K562 (cell line): ENCODE results near the gene LPGAT1. TPM values are rescaled to one million over a fixed set of nuclear protein-coding genes. Genes with fewer than 3 reads are reported as not detected.
A peak's percentile ranks its signal among the peaks of the same experiment; 100 is the strongest.

Experiments
- BRD4 ChIP-seq: fragments of 200-600 bp; sonication (generic); IDR thresholded peaks from 2 replicates; pipeline ENCODE4 v1.6.1; 2017; ENCODE audit warnings: inconsistent platforms
- CAMTA2 ChIP-seq: fragments of 250-450 bp; sonication (Bioruptor Pico); conservative IDR thresholded peaks from 2 replicates; pipeline ENCODE4 v1.5.1; 2022
- CHD2 ChIP-seq: IDR thresholded peaks from 2 replicates; pipeline ENCODE4 v1.6.1; 2011; ENCODE audit warnings: low read depth, low read length
- ELF4 ChIP-seq: fragments of 450-650 bp; formaldehyde crosslinking; IDR thresholded peaks from 2 replicates; pipeline ENCODE4 v1.4.0; 2022; ENCODE audit warnings: missing genetic modification characterization
- HMGXB4 ChIP-seq: sonication (generic); formaldehyde crosslinking; IDR thresholded peaks from 2 replicates; pipeline ENCODE4 v1.8.1; 2023; ENCODE audit warnings: mild to moderate bottlenecking, missing genetic modification reagents
- LARP7 ChIP-seq: fragments of 450-650 bp; IDR thresholded peaks from 2 replicates; pipeline ENCODE4 v1.6.1; 2016
- MAFG ChIP-seq: fragments of 450-650 bp; conservative IDR thresholded peaks from 2 replicates; pipeline ENCODE4 v1.6.1; 2016; ENCODE audit warnings: missing genetic modification characterization, missing compliant biosample characterization
- NCOA4 ChIP-seq: fragments of 450-650 bp; IDR thresholded peaks from 2 replicates; pipeline ENCODE4 v1.6.1; 2018; ENCODE audit warnings: mild to moderate bottlenecking; ENCODE audit not compliant: partially characterized antibody
- SMC3 ChIP-seq: conservative IDR thresholded peaks from 2 replicates; pipeline ENCODE4 v1.6.1; 2011; ENCODE audit warnings: low read depth, low read length, improper control_type of control experiment; ENCODE audit not compliant: insufficient read depth
- SREBF2 ChIP-seq: sonication (generic); formaldehyde crosslinking; IDR thresholded peaks from 2 replicates; pipeline ENCODE4 v1.4.0; 2020; ENCODE audit warnings: mild to moderate bottlenecking, missing genetic modification reagents
- ZNF347 ChIP-seq: fragments of 450-650 bp; formaldehyde crosslinking; IDR thresholded peaks from 2 replicates; pipeline ENCODE4 v1.4.0; 2020; ENCODE audit warnings: low read depth, mild to moderate bottlenecking, moderate library complexity
- ZNF444 ChIP-seq: fragments of 250-450 bp; sonication (Bioruptor Pico); IDR thresholded peaks from 2 replicates; pipeline ENCODE4 v1.4.0; 2020; ENCODE audit warnings: mild to moderate bottlenecking, moderate library complexity
- ZNF518B ChIP-seq: fragments of 250-450 bp; sonication (Bioruptor Pico); IDR thresholded peaks from 2 replicates; pipeline ENCODE4 v1.5.0; 2021; ENCODE audit warnings: mild to moderate bottlenecking, moderate library complexity
- polyA plus RNA-seq, 8 experiments: library from polyadenylated mRNA; depleted of rRNA in 4 of 8; stranded (reverse) in 5 of 8; unstranded in 3 of 8; fragments of >200 nt; fragmentation: Nextera tagmentation in 2 of 8; fragmentation: Illumina TruSeq in 1 of 8; extraction: Ambion mirVana in 2 of 8; extraction: Trizol in 1 of 8; gene quantifications; 2 replicates each; pipeline versions ENCODE4 v1.2.1 to v1.2.3, GENCODE V29; 2011 to 2014; ENCODE audit warnings: inconsistent platforms in 1 of 8, missing spikeins in 1 of 8
- total RNA-seq, 7 experiments: library from RNA; depleted of rRNA in 6 of 7; stranded (reverse); fragments of >200 nt in 6 of 7; fragmentation: Illumina TruSeq in 2 of 7; extraction: Trizol in 2 of 7; gene quantifications; 2 replicates each; pipeline versions ENCODE4 v1.2.1 to v1.2.3, GENCODE V29; 2011 to 2021; ENCODE audit warnings: low replicate concordance in 1 of 7
- TF ChIP-seq, protein P1 (sequence below): fragments of 250-450 bp; sonication (Bioruptor Pico); IDR thresholded peaks from 2 replicates; pipeline ENCODE4 v1.8.0; 2021; ENCODE audit warnings: borderline replicate concordance, mild to moderate bottlenecking, moderate library complexity; ENCODE audit not compliant: poor library complexity, severe bottlenecking
- TF ChIP-seq, protein P2 (sequence below): fragments of 250-450 bp; sonication (Bioruptor Pico); IDR thresholded peaks from 2 replicates; pipeline ENCODE4 v1.5.0; 2022; ENCODE audit warnings: mild to moderate bottlenecking
- TF ChIP-seq, protein P3 (sequence below), 3 experiments: IDR thresholded peaks in 2 of 3; conservative IDR thresholded peaks in 1 of 3; 2 replicates each; pipeline ENCODE4 v1.5.1; 2011 to 2012; ENCODE audit warnings: low read length in 3 of 3, mild to moderate bottlenecking in 3 of 3, control low read depth in 2 of 3, improper control_type of control experiment in 1 of 3, inconsistent platforms in 1 of 3, low read depth in 1 of 3, mixed read lengths in 1 of 3, moderate library complexity in 1 of 3; ENCODE audit not compliant: insufficient read depth in 2 of 3

LPGAT1 gene
- total and polyA plus RNA-seq, 9 of the 15 experiments (the other 6 are each of a cell fraction or from before 2014, with no cell fraction given) = 5.7 to 31.4 (median 16.3) TPM

DNA sequence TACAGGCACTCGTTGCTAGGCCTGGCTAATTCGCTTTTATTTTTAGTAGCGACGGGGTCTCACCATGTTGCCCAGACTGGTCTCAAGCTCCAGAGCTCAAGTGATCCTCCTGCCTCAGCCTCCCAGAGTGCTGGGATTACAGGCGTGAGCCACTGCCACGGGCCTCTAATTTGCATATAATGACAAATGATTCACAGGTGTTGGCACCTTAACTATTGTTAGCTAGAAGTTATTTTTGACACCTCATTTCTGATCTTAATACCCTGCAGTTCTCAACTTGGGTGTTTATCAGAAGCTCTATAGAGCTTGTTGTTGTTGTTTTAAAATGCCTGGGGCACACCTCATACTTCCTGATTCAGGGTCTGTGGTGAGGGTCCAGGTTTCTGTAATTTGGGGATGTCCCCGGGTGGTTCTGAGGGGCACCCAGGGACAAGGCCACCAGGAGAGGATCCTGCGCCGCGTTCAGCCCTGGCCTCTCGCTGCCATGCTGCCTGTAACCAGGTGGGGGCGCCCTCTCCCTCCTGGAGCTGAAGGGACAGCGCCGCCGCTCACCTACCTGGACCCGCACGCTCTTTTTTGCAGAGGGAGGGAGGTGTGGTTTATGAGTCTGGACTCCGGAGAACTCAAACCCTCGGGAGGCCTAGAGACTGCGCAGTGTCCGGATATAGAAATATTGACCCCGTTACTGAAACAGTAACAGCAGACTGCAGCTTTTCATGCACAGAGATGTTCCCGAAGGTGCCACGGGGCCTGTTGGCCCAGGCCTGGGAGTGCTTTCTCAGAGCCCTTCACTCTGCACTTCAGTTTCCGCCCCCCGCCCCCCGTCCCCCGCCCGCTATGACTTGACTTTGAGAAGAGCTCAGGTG is 132.2 kb downstream of the LPGAT1 start (continued):
- 0 out of 2 replicates have a peak, but pooled peaks have one; percentile 59 for TF ChIP-seq HMGXB4 (CRISPR knock-in tag)
- TF ChIP-seq ZNF444 (CRISPR knock-in tag) = no peak
- TF ChIP-seq, protein P1, sequence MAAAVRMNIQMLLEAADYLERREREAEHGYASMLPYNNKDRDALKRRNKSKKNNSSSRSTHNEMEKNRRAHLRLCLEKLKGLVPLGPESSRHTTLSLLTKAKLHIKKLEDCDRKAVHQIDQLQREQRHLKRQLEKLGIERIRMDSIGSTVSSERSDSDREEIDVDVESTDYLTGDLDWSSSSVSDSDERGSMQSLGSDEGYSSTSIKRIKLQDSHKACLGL (CRISPR knock-in tag) = no peak
- TF ChIP-seq SREBF2 (CRISPR knock-in tag) = no peak
- no peak for TF ChIP-seq CAMTA2 (CRISPR knock-in tag)
- TF ChIP-seq NCOA4 = no peak
- no peak for TF ChIP-seq ZNF347 (CRISPR knock-in tag)
- peak; percentile 99 for TF ChIP-seq SMC3
- TF ChIP-seq LARP7 = no peak
- TF ChIP-seq MAFG (tag) = no peak
- TF ChIP-seq, protein P2, sequence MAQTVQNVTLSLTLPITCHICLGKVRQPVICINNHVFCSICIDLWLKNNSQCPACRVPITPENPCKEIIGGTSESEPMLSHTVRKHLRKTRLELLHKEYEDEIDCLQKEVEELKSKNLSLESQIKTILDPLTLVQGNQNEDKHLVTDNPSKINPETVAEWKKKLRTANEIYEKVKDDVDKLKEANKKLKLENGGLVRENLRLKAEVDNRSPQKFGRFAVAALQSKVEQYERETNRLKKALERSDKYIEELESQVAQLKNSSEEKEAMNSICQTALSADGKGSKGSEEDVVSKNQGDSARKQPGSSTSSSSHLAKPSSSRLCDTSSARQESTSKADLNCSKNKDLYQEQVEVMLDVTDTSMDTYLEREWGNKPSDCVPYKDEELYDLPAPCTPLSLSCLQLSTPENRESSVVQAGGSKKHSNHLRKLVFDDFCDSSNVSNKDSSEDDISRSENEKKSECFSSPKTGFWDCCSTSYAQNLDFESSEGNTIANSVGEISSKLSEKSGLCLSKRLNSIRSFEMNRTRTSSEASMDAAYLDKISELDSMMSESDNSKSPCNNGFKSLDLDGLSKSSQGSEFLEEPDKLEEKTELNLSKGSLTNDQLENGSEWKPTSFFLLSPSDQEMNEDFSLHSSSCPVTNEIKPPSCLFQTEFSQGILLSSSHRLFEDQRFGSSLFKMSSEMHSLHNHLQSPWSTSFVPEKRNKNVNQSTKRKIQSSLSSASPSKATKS = no peak
- TF ChIP-seq ZNF518B (CRISPR knock-in tag) = no peak
- TF ChIP-seq CHD2 = peak; percentile 45; the same call in 1 of the 2 replicates
- no peak for TF ChIP-seq BRD4
- TF ChIP-seq, protein P3, sequence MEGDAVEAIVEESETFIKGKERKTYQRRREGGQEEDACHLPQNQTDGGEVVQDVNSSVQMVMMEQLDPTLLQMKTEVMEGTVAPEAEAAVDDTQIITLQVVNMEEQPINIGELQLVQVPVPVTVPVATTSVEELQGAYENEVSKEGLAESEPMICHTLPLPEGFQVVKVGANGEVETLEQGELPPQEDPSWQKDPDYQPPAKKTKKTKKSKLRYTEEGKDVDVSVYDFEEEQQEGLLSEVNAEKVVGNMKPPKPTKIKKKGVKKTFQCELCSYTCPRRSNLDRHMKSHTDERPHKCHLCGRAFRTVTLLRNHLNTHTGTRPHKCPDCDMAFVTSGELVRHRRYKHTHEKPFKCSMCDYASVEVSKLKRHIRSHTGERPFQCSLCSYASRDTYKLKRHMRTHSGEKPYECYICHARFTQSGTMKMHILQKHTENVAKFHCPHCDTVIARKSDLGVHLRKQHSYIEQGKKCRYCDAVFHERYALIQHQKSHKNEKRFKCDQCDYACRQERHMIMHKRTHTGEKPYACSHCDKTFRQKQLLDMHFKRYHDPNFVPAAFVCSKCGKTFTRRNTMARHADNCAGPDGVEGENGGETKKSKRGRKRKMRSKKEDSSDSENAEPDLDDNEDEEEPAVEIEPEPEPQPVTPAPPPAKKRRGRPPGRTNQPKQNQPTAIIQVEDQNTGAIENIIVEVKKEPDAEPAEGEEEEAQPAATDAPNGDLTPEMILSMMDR (IDR thresholded peaks at IDR 0.05 in 2 of 3, conservative IDR thresholded peaks at IDR 0.05 in 1 of 3; ENCODE audit: insufficient read depth in 2 of 3, low read depth in 1 of 3, low read length in 3 of 3) = peak; percentile 99 to 100 (median 100)
- no peak for TF ChIP-seq ELF4
